NCI-H69 (cell line): ENCODE measurements around the gene UTY.
A peak's percentile ranks its signal among the peaks of the same experiment; 100 is the strongest.
"Not testable (repeated sequence)": the region's sequence is repeated elsewhere in the genome, so short reads cannot be mapped to it uniquely, and the experiment has no call there.

ENCODE experiments used
- DNase-seq: peaks from one replicate; lab custom pipeline; 2025; lab: John Stamatoyannopoulos, UW

UTY gene

DNA sequence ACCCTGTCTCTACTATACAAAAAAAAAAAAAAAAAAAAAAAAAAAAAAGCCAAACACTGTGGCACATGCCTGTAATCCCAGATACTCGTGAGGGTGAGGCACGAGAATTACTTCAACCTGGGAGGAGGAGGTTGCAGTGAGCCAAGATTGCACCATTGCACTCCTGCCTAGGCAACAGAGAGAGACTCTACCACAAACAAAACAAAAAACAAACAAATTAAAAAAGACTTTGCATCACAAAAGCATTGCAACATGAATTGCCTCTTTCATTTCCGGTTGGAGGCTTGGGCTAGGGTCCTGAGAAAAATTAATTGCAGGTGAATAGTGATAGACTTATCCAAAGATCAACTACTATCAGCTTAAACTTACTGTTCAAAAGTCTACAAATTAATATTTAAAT lies 180.4 kb downstream of the UTY start:
- no peak for DNase-seq

DNA sequence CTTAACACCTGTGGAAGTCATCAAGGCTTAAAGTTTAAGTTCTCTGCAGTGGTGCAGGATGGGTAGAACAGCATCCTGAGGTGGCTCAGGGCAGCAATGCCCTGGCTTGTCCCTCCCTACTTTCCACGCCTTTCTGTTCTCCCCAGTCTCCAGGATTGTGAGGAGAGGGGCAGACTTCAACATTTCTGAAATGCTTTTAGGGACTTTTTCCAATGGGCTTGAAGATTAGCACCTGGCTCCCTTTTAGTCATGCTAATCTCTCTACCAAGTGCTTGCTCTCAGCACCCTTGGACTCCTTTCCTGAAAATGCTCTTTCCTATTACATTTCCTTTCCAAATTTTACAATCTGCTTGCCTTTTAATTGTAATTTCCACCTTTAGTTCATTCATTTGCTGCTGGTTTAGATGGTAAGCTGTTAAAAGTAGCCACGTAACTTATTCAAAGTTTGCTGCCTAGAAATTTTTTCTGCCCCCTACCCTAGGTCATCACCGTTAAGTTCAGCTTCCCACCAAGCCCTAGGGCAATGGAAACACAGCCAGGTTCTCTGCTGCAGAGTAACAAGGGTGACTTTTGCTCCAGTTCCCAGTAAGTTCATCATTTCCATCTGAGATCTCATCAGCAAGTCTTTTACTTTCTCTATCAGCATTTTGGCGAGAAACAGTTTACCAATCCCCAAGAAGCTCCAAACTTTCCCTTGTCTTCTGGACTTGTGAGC lies 183.5 kb downstream of the UTY start:
- DNase-seq, result no peak

DNA sequence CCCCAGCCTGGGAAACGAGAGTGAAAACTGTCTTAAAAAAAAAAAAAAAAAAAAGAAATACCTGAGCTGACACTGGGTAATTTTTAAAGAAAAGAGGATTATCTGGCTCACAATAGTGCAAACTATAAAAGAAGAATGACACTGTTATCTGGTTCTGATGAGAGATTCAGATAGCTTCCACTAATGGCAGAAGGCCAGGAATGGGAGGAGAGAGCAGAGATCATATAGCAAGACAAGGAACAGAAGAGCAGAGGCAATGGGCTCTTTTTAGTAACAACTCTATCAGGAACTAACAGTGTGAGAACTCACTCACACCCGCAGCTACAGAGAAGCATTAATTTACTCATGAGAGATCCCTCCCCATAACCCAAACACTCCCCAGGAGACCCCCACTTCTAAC lies 184.8 kb downstream of the UTY start:
- no peak for DNase-seq

DNA sequence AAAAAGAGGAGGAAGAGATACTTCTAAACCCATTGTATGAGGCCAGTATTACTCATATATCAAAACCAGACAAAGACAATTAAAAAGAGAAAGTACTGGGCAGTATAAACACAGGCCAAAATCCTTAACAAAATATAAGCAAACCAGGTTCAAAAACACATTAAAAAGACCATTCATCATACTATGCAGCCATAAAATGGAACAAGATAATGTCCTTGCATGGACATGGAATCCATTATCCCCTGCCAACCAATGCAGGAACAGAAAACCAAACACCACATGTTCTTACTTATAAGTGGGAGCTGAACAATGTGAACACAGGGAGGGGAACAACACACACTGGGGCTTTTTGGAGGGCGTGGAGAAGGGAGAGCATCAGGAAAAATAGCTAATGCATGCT lies 188.6 kb downstream of the UTY start:
- no peak for DNase-seq

DNA sequence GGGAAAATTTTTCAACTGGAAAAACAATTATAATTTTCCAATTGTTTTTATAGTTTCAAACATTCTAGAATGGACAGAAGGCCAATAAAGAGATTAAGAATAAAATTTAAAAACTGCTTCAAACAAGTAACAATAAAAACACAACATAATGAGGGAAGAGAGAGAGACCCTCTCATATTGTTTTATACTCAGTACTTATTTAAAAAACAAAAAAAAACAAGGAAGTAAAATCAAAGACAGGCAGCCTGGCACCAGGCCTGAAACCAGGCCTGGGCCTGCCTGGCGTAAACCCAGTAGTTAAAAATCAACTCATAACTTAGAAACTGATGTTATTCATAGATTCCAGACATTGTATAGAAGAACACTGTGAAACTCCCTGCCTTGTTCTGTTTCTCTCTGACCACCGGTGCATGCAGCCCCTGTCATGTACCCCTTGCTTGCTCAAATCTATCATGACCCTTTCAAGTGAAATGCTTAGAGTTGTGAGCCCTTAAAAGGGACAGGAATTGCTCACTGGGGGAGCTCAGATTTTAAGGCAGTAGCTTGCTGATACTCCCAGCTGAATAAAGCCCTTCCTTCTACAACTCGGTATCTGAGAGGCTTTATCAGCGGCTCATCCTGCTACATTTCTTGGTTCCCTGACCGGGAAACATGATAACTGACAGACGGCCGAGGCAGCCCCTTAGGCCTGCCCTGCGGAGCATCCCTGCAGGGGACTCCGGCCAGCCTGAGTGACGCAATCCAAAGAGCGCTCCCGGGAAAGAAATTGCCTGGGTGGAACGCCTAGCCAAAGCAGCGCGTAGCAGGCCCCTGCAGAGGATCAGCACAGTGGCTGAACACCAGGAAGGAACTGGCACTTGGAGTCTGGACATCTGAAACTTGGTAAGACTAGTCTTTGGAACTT lies 197.4 kb downstream of the UTY start:
- DNase-seq, result not testable (repeated sequence)

DNA sequence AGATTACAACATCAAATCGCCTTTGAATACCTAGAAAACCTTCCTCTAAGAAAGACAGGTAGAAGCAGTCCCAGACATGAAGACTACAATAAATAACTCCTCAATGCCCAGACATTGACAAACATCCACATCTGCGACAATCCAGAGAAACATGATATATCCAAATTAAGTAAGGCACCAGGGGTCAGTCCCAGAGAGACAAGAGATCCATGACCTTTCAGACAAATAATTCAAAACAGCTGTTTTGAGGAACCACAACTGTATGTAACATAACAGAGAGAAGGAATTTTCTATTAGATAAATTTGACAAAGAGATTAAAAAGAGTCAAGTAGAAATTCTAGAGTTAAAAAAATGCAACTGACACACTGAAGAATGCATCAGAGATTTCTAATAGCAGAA lies 200.3 kb downstream of the UTY start:
- DNase-seq, result no peak

DNA sequence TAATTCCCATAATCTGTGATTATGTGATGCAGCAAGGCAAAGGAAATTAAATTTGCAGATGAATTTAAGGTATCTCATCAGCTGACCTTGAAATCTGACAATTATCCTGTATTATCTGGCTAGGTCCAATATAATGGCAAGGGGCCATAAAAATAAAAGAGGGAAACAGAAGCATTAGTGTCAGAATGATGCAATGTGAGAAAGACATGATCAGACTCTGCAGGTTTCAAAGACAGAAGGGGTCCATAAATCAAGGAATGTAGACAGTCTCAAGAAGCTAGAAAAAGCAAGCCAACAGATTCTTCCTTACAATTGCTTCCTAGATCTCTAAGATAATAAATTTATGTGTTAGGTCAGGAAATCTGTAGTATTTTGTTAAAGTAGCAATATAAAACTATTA lies 208.1 kb downstream of the UTY start:
- no peak for DNase-seq

DNA sequence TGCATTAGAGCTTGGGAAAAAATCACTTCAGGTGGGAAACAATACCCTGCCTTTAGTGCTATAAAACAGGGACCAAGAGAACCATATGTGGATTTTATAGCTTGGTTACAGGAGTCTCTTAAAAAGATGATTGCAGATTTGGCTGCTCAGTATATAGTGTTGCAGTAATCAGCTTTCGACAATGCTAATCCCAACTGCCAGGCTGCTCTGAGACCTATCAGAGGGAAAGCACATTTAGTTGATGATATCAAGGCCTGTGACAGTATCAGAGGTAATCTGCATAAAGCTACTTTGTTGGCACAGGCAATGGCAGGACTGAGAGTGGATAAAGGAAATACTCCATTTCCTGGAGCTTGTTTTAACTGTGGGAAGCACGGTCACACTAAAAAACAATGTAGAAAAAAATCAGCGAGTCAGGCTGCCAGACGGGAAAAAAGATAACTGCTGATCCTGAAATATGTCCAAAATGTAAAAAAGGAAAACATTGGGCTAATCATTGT lies 225.8 kb downstream of the UTY start:
- not testable (repeated sequence) for DNase-seq

DNA sequence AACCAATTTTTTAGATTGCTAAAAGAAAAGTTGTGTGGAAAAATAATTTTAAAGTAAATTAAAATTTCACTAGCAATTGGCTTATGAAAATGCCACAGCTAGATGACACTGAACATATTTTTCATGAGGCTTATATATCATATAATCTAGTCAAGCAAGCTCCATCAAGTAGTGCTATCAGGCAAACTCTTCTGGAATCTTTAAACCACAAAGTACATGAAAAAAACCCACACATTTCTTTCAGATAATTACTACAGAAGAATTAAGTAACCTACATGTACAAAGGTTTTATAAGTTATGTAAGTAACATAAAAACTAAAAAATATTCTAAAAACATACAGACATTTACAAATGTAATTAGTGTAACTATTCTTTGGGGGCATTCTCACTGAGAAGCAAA lies 229.4 kb downstream of the UTY start:
- no peak for DNase-seq

DNA sequence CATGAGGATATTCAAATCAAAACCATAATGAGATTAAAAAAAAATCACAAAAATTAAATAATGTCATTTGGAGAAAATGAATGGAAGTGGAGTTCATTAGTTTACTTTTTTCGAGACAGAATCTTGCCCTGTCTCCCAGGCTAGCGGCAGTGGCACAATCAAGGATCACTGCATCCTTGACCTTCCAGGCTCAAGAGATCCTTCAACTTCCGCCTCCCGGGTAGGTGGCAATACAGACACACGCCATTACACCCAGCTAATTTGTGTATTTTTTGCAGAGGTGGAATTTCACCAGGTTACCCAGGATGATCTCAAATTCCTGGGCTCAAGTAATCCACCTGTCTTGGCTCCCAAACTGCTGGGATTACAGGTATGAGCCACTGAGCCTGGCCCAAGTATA lies 236.1 kb downstream of the UTY start:
- DNase-seq, result no peak

DNA sequence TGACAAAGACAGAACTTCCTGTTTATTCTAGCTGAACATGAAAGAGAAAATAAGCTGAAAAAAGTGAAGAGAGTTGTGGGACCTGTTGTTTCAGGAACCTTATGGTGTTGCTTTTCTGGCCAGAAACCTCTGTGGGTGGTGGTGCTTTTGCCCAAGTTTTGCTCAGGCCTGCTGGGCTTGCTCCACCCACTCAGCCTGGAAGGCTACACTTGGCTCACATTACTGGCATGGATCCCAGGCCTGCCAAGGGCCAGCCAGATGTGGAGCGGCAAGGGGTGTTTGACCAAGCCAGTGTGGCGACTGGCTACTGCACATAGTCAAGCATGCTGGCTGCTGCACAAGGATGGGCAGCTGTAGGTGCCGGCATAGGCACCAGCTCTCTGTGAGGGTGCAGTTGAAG lies 245.9 kb downstream of the UTY start:
- DNase-seq, result peak; percentile 30

DNA sequence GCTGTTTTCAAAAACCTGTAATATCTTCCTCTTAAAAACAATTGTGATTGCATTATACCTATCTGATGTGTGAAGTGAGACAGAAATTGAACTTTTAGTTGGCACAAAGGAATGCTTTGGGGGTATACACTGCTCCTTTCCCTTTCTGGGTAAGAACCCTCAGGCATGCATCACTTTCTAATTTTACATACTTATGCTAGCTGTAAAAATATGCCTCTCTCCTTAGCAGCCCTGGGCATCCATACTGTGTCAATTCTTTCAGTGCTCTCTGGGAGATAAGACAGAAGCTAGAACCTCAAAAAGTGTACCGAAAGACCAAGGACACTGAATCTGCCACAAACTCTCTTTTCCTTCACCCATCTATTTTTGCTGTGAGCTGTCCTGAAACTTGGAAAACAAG lies 246.7 kb downstream of the UTY start:
- no peak for DNase-seq

DNA sequence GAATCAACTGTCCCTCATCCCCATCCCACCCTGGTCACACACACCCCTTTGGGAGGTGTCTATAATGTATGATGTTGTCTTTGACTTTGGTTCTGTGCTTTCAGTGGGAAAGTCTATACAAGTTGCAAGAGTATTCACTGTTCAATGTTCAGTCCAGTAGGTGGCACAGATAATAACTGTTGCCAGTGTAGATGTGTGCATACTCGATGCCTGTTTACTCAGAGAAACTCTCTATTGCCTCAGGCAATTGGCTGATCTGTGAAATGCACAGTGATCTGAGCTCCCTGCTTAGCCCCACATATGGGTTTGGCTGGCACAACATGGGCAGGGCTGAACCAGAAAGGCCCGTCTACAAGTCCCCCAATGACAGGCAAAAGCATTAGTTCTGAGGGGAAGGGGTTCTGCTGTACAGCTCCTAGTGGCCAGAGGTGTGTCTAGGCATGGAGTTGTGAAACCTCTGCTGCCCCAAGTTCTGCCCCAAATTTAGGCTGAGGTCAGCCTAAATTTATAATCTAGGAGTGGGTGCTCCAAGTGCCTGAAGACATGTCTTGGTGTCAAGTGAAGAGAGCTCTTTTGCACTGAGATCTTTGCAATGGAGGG lies 252.4 kb downstream of the UTY start:
- peak; percentile 75 for DNase-seq

DNA sequence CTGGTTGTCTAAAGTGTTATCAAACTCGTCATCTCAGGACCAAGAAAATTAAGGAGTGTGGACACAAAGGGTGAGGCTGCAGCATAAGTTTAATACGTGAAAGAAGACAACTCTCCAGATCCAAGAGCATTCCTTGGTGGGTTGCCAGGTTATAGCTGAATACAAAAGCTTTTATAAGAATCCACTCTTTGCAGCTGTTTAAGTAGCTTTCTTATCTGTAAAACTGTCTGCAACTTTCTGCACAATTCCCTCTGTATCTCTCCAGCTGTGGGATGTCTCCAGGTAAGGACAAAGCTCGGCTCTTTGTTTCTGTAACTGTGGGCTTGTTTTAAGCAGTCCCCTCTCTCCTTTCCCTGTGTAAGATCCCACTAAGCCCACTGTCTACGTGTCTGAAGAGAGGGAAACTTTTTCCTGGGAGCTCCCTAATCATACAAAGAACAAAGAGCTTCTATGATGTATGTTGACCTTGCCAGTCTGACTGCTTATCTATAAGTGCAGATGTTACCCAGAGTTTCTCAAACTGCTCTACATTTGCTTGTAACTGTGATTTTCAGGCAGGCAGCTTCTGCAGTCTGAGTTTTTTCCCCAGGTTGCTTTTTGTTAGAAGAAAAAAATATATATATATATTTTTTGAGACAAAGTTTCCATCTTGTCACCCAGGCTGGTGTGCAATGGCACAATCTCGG lies 268.7 kb downstream of the UTY start:
- DNase-seq, result no peak

DNA sequence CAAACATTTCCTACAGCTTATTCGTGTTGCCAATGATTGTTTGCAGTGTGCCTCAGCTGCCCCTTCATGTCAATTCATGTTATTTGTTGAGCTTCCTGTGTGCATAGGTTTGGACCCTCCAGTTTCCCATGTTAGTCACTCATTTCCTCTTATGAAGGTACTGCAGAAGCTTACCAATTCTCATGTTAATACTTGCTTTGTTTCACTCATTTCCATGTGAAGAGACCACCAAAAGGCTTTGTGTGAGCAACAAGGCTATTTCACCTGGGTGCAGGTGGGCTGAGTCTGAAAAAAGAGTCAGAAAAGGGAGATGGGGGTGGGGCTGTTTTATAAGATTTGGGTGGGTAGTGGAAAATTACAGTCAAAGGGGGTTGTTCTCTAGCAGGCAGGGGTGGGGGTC lies 274.6 kb downstream of the UTY start:
- no peak for DNase-seq
